ENCODE data around the gene ZNF383.
"Not testable (repeated sequence)": the region's sequence is repeated elsewhere in the genome, so short reads cannot be mapped to it uniquely, and the experiment has no call there.

The ZNF383 gene

DNA sequence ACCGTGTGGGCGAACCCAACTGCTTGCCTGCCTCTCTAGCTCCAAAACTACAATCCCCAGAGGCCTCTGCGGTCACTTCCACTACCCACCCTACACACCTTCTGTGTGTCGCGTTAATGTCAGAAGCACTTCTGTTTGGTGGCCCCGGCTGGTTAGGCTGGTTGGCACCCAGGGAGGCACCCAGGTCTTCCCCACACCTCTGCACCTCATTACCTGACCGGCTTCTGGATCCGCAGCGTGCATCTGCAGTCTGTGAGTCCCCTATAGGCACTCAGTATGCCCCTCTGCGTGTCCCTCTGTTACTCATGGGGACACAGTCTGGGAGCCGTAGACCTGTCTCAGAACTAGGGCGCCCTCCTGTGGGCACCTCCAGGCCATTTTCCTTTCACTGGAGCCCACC lies 49.0 kb downstream of the ZNF383 start:
- CTCF ChIA-PET; H3K4me3 ChIP-seq (ENCODE audit: low read depth, low read length); POLR2A ChIA-PET; H3K9me3 ChIP-seq (ENCODE audit: control insufficient read depth, insufficient read depth, low read depth, low read length); H3K27ac ChIP-seq (ENCODE audit: extremely low read depth, low read depth, low read length); H3K4me1 ChIP-seq (ENCODE audit: control insufficient read depth, insufficient read depth, low read length): not testable (repeated sequence)
- peaks cover 0 to 16% of the 10 kb centered on the region in 2 experiments; a peak in 2 of 3 replicates for H3K36me3 ChIP-seq (ENCODE audit: control insufficient read depth in 2 of 2, insufficient read depth in 1 of 2, low read length in 2 of 2)

DNA sequence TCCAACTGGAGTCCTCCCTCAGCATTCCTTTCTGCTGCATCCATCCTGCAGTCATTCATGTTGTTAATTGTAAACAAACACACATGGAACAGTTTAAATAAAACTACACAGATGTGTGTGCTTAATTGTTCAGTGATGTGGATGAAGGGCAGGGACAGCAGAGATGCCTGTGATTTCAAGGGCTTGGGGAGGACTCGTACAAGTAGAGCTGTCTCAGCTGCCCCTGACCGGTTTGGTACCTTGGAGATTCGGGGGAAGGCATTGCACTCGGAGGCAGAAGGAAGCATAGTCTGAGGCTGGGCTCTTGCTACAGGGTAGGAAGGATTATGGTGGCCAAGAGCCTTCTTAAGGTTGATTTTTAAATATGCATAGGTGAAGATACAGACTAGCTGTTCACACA lies 49.7 kb downstream of the ZNF383 start:
- CTCF ChIA-PET: interaction anchor here (0.7 kb wide), 1 partner anchor 403 kb away, joined by 3 read pairs; no protein-coding TSS in a partner anchor
- H3K27ac ChIP-seq (ENCODE audit: extremely low read depth, low read depth, low read length); H3K4me3 ChIP-seq (ENCODE audit: low read depth, low read length); H3K4me1 ChIP-seq (ENCODE audit: control insufficient read depth, insufficient read depth, low read length); H3K36me3 ChIP-seq (ENCODE audit: control insufficient read depth in 2 of 2, insufficient read depth in 1 of 2, low read length in 2 of 2); H3K9me3 ChIP-seq (ENCODE audit: control insufficient read depth, insufficient read depth, low read depth, low read length); POLR2A ChIA-PET: not testable (repeated sequence)

- H3K4me3 ChIP-seq (ENCODE audit: low read depth, low read length); H3K9me3 ChIP-seq (ENCODE audit: control insufficient read depth, insufficient read depth, low read depth, low read length); POLR2A ChIA-PET; H3K36me3 ChIP-seq (ENCODE audit: control insufficient read depth in 2 of 2, insufficient read depth in 1 of 2, low read length in 2 of 2); H3K4me1 ChIP-seq (ENCODE audit: control insufficient read depth, insufficient read depth, low read length); CTCF ChIA-PET; H3K27ac ChIP-seq (ENCODE audit: extremely low read depth, low read depth, low read length): not testable (repeated sequence)
These were observed 62.6 kb downstream of the ZNF383 start for GRCh38 chr19:37280656-37281055.

- POLR2A ChIA-PET; H3K9me3 ChIP-seq (ENCODE audit: control insufficient read depth, insufficient read depth, low read depth, low read length); CTCF ChIA-PET; H3K36me3 ChIP-seq (ENCODE audit: control insufficient read depth in 2 of 2, insufficient read depth in 1 of 2, low read length in 2 of 2); H3K4me1 ChIP-seq (ENCODE audit: control insufficient read depth, insufficient read depth, low read length); H3K27ac ChIP-seq (ENCODE audit: extremely low read depth, low read depth, low read length); H3K4me3 ChIP-seq (ENCODE audit: low read depth, low read length): not testable (repeated sequence)
These were observed 66.0 kb downstream of the ZNF383 start for GRCh38 chr19:37284020-37284419.

DNA sequence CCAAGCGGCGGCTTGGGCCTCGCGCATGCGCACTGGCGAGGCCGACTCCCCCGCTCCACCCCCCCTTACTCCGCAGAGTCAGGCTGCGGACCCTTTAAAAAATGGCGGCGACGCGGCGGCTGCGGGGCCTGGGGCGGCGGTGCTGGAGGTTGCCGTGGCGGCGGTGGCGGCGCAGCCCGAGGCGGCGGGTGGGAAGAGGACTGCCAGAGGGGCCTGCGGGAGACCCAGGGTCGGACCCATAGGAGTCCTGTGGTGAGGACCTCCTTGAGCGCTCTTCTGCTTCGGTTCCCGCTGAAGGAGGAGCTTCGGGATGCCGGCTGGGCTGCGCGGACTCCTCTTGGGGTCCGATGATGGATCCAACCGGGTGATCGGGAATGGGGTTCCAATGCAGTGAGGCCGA lies 71.2 kb downstream of the ZNF383 start:
- H3K4me3 ChIP-seq (ENCODE audit: low read depth, low read length); POLR2A ChIA-PET; CTCF ChIA-PET; H3K27ac ChIP-seq (ENCODE audit: extremely low read depth, low read depth, low read length); H3K9me3 ChIP-seq (ENCODE audit: control insufficient read depth, insufficient read depth, low read depth, low read length); H3K4me1 ChIP-seq (ENCODE audit: control insufficient read depth, insufficient read depth, low read length); H3K36me3 ChIP-seq (ENCODE audit: control insufficient read depth in 2 of 2, insufficient read depth in 1 of 2, low read length in 2 of 2): not testable (repeated sequence)

DNA sequence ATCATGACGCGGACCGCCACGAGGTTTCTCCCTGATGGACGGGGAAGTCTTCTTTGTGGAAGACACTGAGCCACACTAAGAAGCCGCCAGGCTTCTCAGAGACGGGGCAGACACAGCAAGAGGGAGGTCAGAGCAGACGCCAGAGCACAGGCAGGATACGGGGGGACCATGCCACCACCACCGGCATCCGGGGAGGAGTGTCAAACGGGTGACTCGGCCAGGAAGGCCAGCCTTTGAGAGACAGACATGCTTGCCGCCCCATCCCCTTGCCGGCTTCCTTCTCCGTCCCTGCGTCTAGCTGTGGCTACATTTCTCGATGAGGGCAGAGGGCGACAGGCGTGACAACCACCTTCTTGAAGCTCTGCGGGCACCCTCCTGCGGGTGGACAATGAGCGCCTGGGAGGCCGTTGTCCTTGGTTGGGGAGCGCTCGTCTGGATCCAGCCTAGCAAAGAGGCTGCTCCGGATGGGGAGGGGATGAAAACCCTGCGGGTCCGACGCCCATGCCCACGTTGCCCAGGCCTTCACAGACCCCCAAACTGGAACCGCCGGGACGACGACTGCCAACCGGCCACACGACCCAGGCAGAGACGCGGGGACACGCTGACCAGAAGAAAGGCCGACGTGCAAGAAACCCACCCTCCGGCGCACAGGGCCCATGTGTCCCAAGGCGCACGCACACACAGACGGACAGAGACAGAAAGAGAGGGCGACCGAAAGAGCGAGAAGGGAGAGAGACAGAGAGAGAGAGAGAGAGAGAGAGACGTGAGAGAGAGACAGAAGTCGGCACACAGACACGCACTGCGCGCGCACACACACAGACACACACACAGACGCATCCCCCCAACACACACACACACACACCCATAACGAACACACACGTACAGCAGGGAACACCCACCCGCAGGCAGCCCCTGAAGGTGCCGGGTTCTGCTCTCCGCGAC lies 75.3 kb downstream of the ZNF383 start:
- CTCF ChIA-PET; H3K27ac ChIP-seq (ENCODE audit: extremely low read depth, low read depth, low read length); H3K4me3 ChIP-seq (ENCODE audit: low read depth, low read length); POLR2A ChIA-PET; H3K9me3 ChIP-seq (ENCODE audit: control insufficient read depth, insufficient read depth, low read depth, low read length); H3K4me1 ChIP-seq (ENCODE audit: control insufficient read depth, insufficient read depth, low read length); H3K36me3 ChIP-seq (ENCODE audit: control insufficient read depth in 2 of 2, insufficient read depth in 1 of 2, low read length in 2 of 2): not testable (repeated sequence)
- TF ChIP-seq ZNF560 (tag by site-specific recombination; IDR thresholded peaks at IDR 0.05; ENCODE audit: borderline replicate concordance) (peak; percentile 64), ZNF157 (tag by site-specific recombination; IDR thresholded peaks at IDR 0.05) (peak; percentile 63; the same call in 1 of the 2 replicates), ZNF148 (tag by site-specific recombination; IDR thresholded peaks at IDR 0.05; ENCODE audit: borderline replicate concordance) (peak; percentile 39), ZNF596 (tag by site-specific recombination; IDR thresholded peaks at IDR 0.05) (peak; percentile 93), ZNF544 (tag by site-specific recombination; IDR thresholded peaks at IDR 0.05) (peak; percentile 62; the same call in 1 of the 2 replicates), ZNF776 (tag by site-specific recombination; IDR thresholded peaks at IDR 0.05; ENCODE audit: borderline replicate concordance) (peak; percentile 84; the same call in 1 of the 2 replicates), ZNF398 (tag by site-specific recombination; IDR thresholded peaks at IDR 0.05) (0 out of 2 replicates have a peak, but pooled peaks have one; percentile 42)
- TF ChIP-seq, protein P1, sequence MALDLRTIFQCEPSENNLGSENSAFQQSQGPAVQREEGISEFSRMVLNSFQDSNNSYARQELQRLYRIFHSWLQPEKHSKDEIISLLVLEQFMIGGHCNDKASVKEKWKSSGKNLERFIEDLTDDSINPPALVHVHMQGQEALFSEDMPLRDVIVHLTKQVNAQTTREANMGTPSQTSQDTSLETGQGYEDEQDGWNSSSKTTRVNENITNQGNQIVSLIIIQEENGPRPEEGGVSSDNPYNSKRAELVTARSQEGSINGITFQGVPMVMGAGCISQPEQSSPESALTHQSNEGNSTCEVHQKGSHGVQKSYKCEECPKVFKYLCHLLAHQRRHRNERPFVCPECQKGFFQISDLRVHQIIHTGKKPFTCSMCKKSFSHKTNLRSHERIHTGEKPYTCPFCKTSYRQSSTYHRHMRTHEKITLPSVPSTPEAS (tag by site-specific recombination; IDR thresholded peaks at IDR 0.05): peak; percentile 63
